OCI-M2 (cell line): ENCODE data around the gene FGFR4.

Experiments
- DNase-seq: peaks from one replicate; lab custom pipeline; 2025; ENCODE audit not compliant: unreplicated experiment; lab: John Stamatoyannopoulos, UW

FGFR4 gene

DNA sequence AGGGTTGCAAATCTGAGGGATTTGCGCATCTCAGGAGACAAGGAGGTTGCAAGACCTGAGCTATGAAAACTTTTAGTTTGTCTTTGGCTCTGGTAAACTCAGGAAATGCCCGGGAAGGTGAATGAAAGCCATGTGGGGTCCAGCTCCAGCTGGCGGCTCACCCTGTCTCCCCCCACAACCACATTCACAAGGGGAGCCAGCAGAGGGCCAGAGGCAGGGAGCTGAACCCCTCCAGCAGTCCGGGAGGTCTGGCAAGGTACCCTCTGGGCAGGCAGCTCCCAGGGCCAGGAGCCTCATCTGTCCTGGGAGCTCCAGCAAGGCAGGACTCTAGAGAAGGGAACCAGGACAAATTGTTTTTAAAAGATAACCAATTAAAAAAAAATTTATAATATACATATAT lies 2.5 kb upstream of the FGFR4 start:
- no peak for DNase-seq

DNA sequence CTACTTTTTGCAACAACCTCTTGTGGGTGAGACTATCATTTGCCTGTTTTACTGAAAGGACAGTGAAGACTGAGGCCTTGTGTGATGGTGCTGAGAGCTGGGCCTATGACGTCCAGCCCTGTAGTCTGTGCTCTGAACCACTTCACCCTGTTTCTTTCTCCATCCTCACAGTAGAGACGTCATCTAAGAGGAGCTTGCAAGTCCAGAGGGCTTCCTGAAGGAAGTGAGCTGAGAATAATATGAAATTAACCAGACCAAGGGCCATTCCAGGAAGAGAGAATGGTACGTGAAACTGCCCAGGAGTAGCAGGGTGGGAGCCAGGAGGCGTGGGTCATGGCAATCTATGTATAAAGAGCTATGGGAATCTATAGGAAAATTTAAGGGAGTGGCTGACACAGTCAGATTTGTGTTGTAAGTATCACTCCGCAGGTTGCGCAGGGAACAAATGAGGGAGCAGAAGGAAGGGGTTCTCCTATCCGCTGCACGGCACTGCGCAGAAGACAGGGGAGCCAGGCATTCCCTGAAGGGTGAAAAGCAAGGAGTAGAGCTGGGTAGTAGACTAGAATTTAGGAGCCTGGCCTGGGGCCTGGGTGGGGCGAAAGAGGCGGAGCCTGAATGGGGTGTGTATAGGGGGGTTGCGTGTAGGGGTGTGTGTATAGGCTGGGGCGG lies 596 bp upstream of the FGFR4 start:
- DNase-seq, result no peak

DNA sequence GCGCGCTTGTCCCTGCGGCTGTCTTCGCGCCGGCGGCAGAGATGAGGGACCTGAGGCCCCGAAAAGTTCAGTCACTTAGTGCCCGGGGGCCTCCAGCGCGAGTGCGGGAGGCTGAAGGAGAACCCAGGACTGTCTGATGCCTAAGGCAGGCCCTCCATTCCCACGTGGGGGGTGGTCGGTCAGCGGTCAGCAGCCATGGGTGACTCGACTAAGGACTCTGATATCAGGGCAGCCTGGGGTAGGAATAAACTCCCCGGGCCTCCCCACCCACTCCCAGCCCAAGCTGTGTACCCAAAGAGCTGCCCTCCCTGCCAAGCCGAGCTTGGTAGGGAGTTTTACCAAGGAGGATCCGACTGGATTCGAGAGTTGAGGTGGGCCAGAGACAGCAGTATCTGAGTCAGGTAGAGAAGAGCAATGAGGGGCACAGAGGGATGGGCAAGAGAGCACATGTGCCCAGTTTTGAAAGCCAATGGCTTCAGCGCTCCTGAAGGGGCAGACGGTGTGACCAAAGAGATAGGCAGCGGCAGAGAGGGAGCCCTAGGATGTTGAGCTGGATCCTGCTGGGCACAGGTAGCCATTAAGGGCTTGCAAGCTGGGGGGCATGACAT lies 787 bp downstream of the FGFR4 start:
- DNase-seq, result no peak

DNA sequence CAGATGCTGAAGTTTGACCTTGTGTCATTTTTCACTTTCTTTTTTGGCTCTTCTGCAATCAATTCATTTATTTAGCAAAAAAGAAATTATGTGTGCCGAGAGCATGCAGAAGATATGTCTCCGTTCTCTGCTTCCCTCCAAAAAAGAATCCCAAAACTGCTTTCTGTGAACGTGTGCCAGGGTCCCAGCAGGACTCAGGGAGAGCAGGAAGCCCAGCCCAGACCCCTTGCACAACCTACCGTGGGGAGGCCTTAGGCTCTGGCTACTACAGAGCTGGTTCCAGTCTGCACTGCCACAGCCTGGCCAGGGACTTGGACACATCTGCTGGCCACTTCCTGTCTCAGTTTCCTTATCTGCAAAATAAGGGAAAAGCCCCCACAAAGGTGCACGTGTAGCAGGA lies 2.4 kb downstream of the FGFR4 start:
- no peak for DNase-seq

DNA sequence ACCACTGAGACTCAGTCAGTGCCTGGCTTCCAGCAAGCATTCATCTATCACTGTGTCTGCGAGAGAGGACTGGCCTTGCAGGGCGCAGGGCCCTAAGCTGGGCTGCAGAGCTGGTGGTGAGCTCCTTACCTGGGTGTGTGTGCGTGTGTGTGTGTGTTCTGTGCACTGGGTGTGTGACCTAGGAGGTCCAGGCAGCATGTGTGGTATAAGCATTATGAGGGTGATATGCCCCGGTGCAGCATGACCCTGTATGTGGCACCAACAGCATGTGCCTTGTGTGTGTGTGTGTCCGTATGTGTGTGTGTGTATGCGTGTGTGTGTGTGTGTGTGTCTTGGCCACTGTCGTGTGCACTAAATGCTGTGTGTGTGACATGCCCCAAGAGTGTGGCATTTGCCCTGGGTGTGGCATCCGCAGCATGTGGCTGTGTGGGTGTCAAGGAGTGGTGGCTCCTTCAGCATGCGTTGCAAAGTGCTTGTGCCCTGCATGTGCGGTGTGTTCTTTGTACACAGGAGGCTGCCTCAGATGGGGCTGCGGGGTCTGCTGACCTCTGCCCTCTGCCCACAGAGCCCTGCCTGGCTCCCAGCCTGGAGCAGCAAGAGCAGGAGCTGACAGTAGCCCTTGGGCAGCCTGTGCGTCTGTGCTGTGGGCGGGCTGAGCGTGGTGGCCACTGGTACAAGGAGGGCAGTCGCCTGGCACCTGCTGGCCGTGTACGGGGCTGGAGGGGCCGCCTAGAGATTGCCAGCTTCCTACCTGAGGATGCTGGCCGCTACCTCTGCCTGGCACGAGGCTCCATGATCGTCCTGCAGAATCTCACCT lies 3.3 kb downstream of the FGFR4 start:
- DNase-seq, result no peak

DNA sequence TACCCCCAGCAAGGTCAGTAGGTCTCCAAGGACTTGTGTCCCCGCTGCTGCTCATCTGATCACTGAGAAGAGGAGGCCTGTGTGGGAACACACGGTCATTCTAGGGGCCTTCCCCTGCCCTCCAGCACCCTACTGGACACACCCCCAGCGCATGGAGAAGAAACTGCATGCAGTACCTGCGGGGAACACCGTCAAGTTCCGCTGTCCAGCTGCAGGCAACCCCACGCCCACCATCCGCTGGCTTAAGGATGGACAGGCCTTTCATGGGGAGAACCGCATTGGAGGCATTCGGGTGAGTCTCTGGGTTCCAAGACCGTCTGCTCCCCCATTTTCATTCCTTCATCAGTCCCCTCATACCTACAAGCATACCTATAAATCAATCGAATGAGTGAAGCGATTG lies 4.1 kb downstream of the FGFR4 start:
- DNase-seq, result no peak

DNA sequence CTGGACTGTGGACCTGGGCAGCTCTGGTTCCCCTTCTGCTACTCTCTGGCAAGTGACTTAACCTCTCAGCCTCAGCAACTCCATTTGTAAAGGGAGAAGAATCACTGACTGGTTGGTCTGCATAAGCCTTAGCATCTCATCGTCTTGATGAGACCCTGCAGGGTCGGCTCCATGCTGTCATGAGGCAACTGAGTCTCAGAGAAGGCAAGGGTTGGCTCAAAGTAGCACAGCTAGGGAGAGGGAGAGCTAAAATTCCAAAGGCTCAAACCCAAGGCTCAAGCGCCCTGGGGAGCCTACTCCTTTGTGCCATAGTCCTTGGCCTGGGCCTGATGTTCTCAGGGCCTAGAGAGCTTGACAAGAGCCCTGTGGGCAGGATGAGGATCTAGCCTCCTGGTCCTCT lies 4.5 kb downstream of the FGFR4 start:
- no peak for DNase-seq

DNA sequence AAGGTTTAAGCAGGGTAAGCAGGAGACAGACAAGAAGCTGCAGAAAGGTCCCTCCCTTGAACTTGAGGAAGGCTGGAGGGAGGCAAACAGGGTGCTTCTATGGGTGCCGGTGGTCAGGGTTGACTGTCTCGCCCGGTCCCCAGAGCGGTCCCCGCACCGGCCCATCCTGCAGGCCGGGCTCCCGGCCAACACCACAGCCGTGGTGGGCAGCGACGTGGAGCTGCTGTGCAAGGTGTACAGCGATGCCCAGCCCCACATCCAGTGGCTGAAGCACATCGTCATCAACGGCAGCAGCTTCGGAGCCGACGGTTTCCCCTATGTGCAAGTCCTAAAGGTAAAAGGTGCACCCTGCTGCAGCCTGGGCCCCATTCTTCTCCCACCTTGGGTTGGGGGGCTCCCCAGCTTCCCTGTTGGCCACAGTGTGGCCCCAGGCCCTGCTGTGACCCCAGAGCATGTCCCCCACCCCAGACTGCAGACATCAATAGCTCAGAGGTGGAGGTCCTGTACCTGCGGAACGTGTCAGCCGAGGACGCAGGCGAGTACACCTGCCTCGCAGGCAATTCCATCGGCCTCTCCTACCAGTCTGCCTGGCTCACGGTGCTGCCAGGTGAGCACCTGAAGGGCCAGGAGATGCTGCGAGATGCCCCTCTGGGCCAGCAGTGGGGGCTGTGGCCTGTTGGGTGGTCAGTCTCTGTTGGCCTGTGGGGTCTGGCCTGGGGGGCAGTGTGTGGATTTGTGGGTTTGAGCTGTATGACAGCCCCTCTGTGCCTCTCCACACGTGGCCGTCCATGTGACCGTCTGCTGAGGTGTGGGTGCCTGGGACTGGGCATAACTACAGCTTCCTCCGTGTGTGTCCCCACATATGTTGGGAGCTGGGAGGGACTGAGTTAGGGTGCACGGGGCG lies 5.7 kb downstream of the FGFR4 start:
- DNase-seq, result no peak

DNA sequence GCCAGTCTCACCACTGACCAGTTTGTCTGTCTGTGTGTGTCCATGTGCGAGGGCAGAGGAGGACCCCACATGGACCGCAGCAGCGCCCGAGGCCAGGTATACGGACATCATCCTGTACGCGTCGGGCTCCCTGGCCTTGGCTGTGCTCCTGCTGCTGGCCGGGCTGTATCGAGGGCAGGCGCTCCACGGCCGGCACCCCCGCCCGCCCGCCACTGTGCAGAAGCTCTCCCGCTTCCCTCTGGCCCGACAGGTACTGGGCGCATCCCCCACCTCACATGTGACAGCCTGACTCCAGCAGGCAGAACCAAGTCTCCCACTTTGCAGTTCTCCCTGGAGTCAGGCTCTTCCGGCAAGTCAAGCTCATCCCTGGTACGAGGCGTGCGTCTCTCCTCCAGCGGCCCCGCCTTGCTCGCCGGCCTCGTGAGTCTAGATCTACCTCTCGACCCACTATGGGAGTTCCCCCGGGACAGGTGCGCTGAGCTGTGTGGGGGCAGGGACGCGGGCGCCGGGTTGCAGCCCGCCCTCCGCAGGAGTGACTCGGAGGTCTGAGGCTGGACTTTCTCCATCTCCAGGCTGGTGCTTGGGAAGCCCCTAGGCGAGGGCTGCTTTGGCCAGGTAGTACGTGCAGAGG lies 6.5 kb downstream of the FGFR4 start:
- no peak for DNase-seq

DNA sequence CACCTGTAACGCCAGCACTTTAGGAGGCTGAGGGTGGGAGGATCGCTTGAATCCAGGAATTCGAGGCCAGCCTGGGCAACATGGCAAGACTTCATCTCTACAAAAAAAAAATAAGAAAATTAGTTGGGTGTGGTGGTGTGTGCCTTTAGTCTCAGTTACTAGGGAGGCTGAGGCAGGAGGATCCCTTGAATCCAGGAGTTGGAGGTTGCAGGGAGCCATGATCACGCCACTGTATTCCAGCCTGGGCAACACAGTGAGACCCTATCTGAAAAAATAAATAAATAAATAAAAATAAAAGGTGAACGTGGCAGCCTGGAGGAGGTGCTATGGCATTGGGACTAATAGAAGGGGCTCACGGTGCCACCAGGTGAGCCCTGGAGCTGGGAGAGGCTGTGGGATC lies 7.1 kb downstream of the FGFR4 start:
- no peak for DNase-seq

DNA sequence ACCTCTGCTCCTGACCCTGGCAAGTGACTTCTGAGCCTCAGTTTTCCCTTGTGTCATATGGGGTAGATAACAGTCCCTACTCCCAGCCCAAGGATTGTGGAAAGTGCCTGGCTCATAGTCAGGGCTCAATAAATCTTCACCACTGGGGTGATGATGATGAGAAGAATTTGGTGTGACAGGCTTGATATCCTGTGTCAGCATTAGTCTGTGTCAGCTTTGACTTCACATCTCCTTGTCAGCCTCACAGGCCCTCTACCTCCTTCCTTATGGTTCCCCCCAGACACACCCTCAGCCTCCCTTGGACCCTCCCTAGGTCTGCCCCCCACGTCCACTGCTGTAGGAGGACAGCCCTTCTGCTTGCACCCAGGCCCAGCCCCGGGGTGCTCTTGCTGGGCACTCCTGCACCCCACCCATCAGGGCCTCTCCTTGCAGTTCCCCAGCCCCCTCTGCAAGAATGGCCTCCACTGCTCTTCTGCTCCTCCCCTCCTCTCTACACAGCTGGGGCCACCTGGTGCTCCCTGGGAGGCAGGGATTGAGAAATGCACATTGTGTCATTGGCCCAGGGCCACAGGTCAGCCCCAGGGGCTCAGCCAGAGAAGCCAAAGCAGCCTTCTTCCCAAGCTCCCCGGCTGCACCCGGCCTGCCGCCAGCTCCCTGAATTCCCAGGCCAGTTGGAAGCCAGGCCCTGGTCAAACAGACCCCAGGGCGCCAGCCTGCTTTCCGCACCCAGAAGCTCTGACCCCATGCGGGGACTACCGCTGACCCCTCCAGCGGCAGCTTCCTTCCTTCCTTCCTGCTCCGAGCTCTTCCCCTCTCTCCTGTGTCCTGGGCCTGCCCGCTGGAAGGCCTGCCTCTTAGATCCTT lies 7.7 kb downstream of the FGFR4 start:
- no peak for DNase-seq

DNA sequence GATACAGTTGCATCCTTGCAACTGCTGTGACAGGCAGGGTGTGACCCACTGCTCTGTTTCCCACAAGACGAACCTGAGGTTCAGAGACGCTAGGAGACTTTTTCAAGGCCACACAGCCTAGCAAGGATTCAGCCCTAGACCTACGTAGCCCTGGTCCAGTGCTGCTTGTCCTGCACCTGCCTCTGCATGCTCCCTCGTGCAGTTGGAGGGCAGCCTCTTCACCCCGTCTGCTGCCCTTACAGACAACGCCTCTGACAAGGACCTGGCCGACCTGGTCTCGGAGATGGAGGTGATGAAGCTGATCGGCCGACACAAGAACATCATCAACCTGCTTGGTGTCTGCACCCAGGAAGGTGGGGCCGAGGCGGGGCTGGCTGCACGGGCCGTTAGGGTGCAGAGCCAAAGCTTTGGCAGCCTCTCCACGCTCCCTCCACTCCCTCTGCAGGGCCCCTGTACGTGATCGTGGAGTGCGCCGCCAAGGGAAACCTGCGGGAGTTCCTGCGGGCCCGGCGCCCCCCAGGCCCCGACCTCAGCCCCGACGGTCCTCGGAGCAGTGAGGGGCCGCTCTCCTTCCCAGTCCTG lies 8.5 kb downstream of the FGFR4 start:
- DNase-seq, result no peak

DNA sequence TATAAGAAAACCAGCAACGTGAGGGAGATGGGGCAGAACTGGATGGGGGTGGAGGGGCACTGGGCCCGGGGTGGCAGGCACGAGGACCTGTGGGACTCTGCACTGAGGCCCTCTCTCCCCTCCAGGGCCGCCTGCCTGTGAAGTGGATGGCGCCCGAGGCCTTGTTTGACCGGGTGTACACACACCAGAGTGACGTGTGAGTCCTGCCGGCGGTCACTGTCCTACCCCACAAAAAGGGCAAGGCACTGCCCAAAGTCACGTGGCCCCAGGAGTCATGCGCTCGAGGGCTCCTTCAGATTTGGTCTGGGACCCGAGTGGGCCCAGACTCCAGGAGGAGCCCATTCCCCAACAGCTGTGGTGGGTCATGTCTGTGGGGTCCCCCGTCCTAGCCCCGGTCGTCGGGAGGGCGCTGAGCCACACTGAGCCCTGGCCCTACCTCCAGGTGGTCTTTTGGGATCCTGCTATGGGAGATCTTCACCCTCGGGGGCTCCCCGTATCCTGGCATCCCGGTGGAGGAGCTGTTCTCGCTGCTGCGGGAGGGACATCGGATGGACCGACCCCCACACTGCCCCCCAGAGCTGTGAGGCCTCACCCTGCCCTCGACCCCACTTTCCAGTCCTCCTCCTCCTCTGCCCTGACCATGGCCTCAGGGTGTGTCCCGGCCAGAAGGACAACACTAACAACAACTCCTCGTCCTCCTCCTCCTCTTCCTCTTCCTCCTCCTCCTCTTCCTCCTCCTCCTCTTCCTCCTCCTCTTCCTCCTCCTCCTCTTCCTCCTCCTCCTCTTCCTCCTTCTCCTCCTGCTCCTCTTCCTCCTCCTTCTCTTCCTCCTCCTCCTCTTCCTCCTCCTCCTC lies 9.7 kb downstream of the FGFR4 start:
- DNase-seq, result no peak

DNA sequence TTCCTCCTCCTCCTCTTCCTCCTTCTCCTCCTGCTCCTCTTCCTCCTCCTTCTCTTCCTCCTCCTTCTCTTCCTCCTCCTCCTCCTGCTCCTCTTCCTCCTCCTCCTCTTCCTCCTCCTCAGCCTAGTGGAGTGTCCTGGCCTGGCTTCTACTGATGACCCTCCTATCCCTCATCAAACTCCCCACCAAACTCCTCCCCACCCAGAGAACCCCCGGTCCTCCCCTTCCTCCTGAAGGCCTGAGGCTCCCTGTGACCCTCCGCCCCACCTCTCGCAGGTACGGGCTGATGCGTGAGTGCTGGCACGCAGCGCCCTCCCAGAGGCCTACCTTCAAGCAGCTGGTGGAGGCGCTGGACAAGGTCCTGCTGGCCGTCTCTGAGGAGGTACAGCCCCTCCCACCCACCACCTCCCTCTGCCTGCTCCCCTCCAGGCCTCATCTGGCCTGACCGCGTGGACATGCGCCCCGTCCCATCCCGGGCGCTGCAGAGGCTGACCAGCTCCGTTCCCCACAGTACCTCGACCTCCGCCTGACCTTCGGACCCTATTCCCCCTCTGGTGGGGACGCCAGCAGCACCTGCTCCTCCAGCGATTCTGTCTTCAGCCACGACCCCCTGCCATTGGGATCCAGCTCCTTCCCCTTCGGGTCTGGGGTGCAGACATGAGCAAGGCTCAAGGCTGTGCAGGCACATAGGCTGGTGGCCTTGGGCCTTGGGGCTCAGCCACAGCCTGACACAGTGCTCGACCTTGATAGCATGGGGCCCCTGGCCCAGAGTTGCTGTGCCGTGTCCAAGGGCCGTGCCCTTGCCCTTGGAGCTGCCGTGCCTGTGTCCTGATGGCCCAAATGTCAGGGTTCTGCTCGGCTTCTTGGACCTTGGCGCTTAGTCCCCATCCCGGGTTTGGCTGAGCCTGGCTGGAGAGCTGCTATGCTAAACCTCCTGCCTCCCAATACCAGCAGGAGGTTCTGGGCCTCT lies 10.6 kb downstream of the FGFR4 start:
- no peak for DNase-seq

DNA sequence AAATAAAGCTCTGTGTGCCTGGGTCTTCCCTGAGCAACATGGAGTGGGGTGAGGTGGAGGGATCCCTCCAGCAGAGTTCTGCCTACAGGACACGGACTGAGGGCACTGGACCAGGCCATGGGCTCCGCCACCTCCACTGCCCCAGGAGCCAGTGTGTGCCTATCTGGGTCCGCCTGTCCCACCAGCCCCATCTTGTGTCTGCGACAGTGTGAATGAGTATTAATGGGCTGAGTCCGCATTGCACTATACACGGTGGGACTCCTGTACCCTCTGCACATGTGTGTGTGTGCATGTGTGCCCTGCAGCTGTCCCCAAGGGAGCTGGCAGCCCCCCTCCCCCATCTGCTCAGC lies 11.4 kb downstream of the FGFR4 start:
- DNase-seq, result no peak

DNA sequence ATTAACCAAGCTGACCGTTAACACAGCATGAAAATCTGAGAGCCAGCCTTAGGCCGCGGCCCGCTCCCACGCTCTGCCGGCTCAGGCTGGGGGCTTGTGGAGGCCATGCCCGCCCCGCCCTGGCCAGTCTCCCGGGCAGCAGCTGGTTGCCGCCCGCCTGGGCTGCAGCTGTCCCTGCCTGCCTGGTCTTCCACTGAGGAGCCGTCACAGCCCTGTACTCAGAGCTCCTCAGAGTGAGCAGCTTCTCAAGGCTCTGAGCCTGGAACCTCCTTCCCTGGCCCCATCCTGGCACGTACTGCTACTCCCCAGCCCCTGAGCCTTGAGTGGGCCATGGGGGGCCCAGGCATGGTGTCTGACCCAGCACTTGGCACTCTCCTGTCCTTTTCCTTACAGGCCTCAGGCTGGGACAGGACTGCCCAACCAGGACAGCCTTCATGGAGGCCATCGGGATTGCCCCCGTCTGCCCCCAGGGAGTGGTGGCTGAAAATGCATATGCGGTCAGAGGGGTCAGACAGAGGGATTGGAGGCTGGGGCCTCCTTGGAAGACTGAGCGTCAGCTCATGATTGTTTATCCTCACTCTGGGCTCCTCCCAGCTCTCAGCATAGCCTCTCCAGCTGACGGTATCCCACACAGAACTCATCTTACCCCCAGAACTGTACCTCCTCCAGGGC lies 11.9 kb downstream of the FGFR4 start:
- DNase-seq, result no peak
